NT2/D1 (cell line): ENCODE measurements around the gene AHRR.
"Not testable (repeated sequence)": the region's sequence is repeated elsewhere in the genome, so short reads cannot be mapped to it uniquely, and the experiment has no call there.

Source experiments
- DNase-seq: peaks from one replicate; pipeline ENCODE4 v3.0.0-alpha.2; 2011; ENCODE audit warnings: low read depth, low spot score
- H3K27me3 ChIP-seq: 2 replicates; pipeline ENCODE4 v1.6.0; 2011; ENCODE audit warnings: mild to moderate bottlenecking; ENCODE audit not compliant: insufficient read length, insufficient read depth
- H3K36me3 ChIP-seq: 2 replicates; pipeline ENCODE4 v1.6.1; 2011; ENCODE audit warnings: mild to moderate bottlenecking, low read length, mixed read lengths; ENCODE audit not compliant: insufficient read depth, insufficient read length
- H3K4me1 ChIP-seq: 2 replicates; pipeline ENCODE4 v1.5.1; 2011; ENCODE audit not compliant: insufficient read depth, insufficient read length
- H3K4me3 ChIP-seq: 2 replicates; pipeline ENCODE4 v1.5.1; 2011; ENCODE audit warnings: low read depth; ENCODE audit not compliant: insufficient read length
- H3K9ac ChIP-seq: 2 replicates; pipeline ENCODE4 v1.6.0; 2011; ENCODE audit warnings: low read depth; ENCODE audit not compliant: insufficient read length
- H3K9me3 ChIP-seq: 2 replicates; pipeline ENCODE4 v1.5.1; 2011; ENCODE audit warnings: mild to moderate bottlenecking, low read length; ENCODE audit not compliant: insufficient read depth
- SUZ12 ChIP-seq: IDR thresholded peaks from 2 replicates; pipeline ENCODE4 v1.6.1; 2011; ENCODE audit not compliant: insufficient read length, insufficient read depth; ENCODE audit errors: extremely low read depth
- YY1 ChIP-seq: IDR thresholded peaks from 2 replicates; pipeline ENCODE4 v1.6.1; 2011; ENCODE audit not compliant: insufficient read length, insufficient read depth
- ZNF274 ChIP-seq: IDR thresholded peaks from 2 replicates; pipeline ENCODE4 v1.6.1; 2011; ENCODE audit warnings: mild to moderate bottlenecking, low read depth, low read length

The AHRR gene

GRCh38 chr5:321230-321725, at the start of gene AHRR:
Gene AHRR (plus strand): TSS chr5:321714. CDS start chr5:343903, 22,189 bp downstream.
- H3K27me3 ChIP-seq, result peaks cover 51% of the 10 kb centered on the region
- TF ChIP-seq ZNF274, result no peak
- no peak for TF ChIP-seq YY1
- TF ChIP-seq SUZ12, result no peak
- no peak for DNase-seq
- H3K36me3 ChIP-seq, result peaks cover 8% of the 10 kb centered on the region
- peak within 1 kb of the TSS; percentile 70 for H3K9ac ChIP-seq
- H3K4me3 ChIP-seq, result peak within 1 kb of the TSS; percentile 46
- peaks cover 10% of the 10 kb centered on the region for H3K4me1 ChIP-seq
- H3K9me3 ChIP-seq, result no peaks in the 10 kb centered on the region

GRCh38 chr5:271828-272167, 49.7 kb upstream of the AHRR start:
- H3K36me3 ChIP-seq, result peaks cover 30% of the 10 kb centered on the region
- H3K27me3 ChIP-seq, DNase-seq, H3K4me1 ChIP-seq, H3K9me3 ChIP-seq: not testable (repeated sequence)
- peak overlapping the region; percentile 87 for H3K9ac ChIP-seq
- H3K4me3 ChIP-seq, result peak overlapping the region; percentile 89

GRCh38 chr5:273091-273490, 48.4 kb upstream of the AHRR start:
- H3K36me3 ChIP-seq, result peaks cover 30% of the 10 kb centered on the region
- DNase-seq, H3K9ac ChIP-seq, H3K4me1 ChIP-seq, H3K9me3 ChIP-seq, H3K27me3 ChIP-seq, H3K4me3 ChIP-seq: not testable (repeated sequence)

- not testable (repeated sequence) for H3K27me3 ChIP-seq, H3K9me3 ChIP-seq, DNase-seq, H3K4me1 ChIP-seq, H3K4me3 ChIP-seq, H3K9ac ChIP-seq
- H3K36me3 ChIP-seq, result peaks cover 30% of the 10 kb centered on the region
Observed at GRCh38 chr5:273491-273890, 48.0 kb upstream of the AHRR start.

GRCh38 chr5:274346-274745, 47.2 kb upstream of the AHRR start:
- H3K36me3 ChIP-seq, result peaks cover 35% of the 10 kb centered on the region
- not testable (repeated sequence) for H3K9me3 ChIP-seq, DNase-seq, H3K4me3 ChIP-seq, H3K9ac ChIP-seq, H3K4me1 ChIP-seq, H3K27me3 ChIP-seq

- no peak for DNase-seq
- no peak for TF ChIP-seq YY1
- no peak for TF ChIP-seq ZNF274
- TF ChIP-seq SUZ12, result no peak
Observed at GRCh38 chr5:278646-279045, 42.9 kb upstream of the AHRR start.

GRCh38 chr5:279051-279665, 42.4 kb upstream of the AHRR start:
- H3K9me3 ChIP-seq, H3K4me1 ChIP-seq, H3K27me3 ChIP-seq, H3K4me3 ChIP-seq, H3K9ac ChIP-seq, DNase-seq: not testable (repeated sequence)
- peaks cover 48% of the 10 kb centered on the region for H3K36me3 ChIP-seq

More at GRCh38 chr5:278646-279045, 42.9 kb upstream of the AHRR start:
- Histone ChIP-seq H3K36me3 (peaks cover 47% of the 10 kb centered on the region), H3K27me3 (no peaks in the 10 kb centered on the region), H3K9me3 (no peaks in the 10 kb centered on the region), H3K9ac (no peak overlapping the region), H3K4me3 (no peak overlapping the region), H3K4me1 (no peaks in the 10 kb centered on the region)

- Histone ChIP-seq H3K4me3 (no peak overlapping the region), H3K9ac (no peak overlapping the region), H3K36me3 (peaks cover 49% of the 10 kb centered on the region), H3K9me3 (no peaks in the 10 kb centered on the region), H3K4me1 (no peaks in the 10 kb centered on the region), H3K27me3 (no peaks in the 10 kb centered on the region)
- TF ChIP-seq ZNF274 (no peak), YY1 (no peak), SUZ12 (no peak)
- no peak for DNase-seq
Observed at GRCh38 chr5:285991-286557, 35.4 kb upstream of the AHRR start.

- not testable (repeated sequence) for H3K4me3 ChIP-seq, DNase-seq, H3K9ac ChIP-seq, H3K9me3 ChIP-seq, H3K4me1 ChIP-seq, H3K27me3 ChIP-seq
- H3K36me3 ChIP-seq, result peaks cover 26% of the 10 kb centered on the region
Observed at GRCh38 chr5:290200-290599, 31.3 kb upstream of the AHRR start.

GRCh38 chr5:291345-291744, 30.2 kb upstream of the AHRR start:
- H3K36me3 ChIP-seq, result peaks cover 15% of the 10 kb centered on the region
- H3K9me3 ChIP-seq, DNase-seq, H3K4me3 ChIP-seq, H3K4me1 ChIP-seq, H3K9ac ChIP-seq, H3K27me3 ChIP-seq: not testable (repeated sequence)

GRCh38 chr5:294788-295187, 26.7 kb upstream of the AHRR start:
- not testable (repeated sequence) for H3K36me3 ChIP-seq, H3K27me3 ChIP-seq, H3K4me1 ChIP-seq, H3K9me3 ChIP-seq, H3K4me3 ChIP-seq, H3K9ac ChIP-seq, DNase-seq
